NCI-H1048 (cell line): ENCODE measurements around the gene NUDCD3.

ENCODE experiments used
- DNase-seq: peaks from one replicate; lab custom pipeline; 2025; lab: John Stamatoyannopoulos, UW

The NUDCD3 gene

DNA sequence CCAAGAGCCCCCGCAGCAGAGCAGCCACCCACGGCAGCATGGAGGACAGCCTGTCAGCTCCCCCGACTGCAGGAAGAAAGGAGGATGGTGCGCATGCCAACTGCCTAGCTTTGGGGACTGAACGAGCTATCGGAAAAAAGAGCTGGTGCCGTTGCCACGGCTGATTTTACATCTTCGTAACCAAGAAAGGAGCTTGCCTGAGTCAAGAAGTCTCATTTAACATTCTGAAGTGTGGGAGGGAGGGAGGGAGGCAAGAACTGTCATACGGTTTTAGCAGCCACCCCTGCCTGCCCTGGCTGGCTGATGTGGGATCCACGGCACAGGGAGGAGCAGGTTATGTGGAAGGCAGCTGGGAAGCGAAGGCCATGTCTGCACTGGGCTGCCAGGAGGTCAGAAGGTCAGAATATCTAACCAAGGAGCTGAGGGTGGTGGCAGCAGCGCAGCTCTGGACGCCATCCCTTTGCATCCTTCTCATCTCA, 90.4 kb downstream of the NUDCD3 start:
- DNase-seq = no peak

DNA sequence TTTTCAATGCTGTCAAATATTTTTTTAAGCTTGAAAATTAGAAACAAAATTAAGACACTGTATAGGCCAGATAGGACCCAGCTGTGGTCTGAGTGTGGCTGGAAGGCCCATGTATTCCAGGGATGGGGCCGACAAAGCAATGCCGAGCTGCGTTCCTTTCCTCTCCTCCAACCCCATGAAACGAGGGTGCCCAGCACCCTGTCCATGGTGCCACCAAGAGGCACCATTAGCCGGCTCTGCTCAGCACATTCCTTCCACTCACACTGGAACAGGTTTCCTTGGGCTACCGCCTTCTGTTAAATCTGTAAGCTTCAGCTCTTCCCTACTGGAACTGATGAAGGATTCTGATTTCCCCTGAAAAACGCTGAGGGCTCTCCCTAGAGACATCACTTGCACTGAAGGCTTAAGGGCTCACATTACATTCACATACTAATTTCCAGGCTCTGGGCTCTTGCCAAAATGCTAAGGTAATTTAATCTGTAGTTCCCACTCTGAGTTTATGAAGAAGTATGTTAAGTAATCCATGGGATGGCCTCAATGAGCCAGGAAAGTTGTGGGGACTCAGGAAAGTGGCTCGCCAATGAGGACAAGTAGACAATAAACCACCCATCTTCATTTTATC, 91.4 kb downstream of the NUDCD3 start:
- no peak for DNase-seq

DNA sequence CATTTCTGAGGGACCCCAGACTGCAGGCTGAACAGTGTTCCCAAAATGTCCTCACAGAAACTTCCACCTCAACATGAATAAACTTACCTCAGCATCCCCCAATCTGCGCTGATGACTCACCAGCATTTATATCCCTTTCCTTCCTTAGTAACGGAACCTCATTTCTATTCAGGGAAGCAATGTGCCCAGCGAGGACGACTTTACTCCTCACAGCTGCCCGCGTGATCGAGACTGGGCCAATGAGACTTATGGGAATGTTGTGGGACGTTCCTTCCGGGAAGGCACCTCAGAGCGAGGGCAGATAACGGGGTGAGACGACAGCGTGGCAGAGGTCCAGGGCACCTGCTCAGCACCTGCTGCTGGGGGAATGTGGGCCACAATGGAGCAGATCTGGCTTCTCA, 91.9 kb downstream of the NUDCD3 start:
- no peak for DNase-seq

DNA sequence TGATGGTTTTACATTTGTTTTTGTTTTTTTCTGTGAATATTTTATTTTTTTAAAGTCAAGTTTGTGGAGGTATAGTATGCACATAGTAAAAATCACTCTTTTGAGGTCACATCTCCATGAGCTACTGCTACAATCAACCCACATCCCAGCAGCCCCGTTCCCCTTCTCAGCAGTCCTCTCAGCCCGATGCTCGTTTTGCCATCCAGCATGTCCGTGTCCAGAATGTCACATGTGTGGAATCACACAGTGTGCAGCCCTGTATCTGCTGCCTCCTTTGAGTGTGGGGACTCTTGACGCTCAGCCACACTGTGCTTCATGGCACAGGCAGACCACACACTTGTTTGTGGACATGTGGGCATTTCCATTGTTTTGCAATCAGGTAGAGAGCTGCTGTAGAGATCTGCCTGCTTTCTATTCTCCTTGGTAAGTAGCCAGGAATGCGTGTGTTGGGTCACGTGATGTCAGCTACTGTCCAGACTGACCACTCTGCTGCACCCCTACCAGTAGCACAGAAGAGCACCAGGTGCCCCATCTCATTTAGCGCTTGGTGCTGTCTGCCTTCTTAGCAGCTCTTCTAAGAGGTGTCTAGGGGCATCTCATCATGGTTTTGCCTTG, 93.4 kb downstream of the NUDCD3 start:
- DNase-seq = no peak

DNA sequence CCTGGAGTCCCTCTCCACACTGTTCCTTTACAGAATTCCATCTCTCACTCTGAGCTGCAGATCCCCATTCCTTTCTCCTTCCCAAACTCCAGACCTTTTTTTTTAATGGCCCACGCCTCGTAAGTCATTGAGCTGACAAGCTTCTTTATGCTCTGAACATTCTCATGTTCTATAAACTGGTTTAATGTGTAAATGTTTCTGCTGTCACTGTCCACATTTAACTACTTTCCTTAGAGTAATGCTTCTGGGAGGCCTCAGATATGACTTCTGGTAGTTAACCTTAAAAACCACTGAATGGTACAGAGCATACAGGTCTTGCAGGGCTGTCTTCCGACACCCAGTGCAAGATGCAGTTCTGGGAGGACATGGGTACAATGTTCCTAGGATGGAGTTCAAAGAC, 94.0 kb downstream of the NUDCD3 start:
- no peak for DNase-seq

DNA sequence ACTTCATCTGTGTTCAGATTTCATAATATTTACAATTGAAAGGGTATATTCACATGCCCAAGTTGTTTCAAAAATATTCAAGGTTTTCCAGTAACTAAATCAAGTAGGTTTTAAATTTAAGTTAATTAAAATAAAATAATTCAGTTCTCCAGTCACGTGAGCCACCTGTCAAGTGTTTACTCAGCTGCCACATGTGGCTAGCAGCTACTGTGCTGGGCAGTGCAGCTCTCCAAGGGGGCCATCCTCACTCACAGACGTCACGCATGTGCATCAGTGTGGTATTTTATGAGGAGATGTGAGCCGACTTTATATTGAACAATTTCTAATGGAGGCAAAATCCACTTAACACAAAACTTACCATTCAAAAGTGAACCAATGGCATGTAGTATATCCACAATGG, 95.4 kb downstream of the NUDCD3 start:
- DNase-seq = no peak

DNA sequence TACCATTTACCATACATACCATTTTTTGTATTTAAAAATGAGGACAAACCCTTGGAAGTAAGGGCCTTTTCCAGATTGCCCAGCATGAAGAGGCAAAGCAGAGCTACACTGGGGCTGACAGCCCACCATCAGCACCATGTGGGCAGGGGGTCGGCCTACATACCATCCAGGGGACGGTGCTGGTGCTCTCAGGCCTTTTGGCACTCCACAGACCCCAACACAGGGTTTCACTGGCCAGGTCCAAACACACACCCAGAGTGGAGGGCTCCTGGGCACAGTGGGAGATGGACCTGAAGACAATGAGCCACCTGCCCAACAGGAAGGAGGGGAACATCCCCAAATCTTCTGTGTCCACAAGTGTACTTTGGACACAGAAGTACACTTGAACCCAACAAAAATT, 95.8 kb downstream of the NUDCD3 start:
- no peak for DNase-seq

DNA sequence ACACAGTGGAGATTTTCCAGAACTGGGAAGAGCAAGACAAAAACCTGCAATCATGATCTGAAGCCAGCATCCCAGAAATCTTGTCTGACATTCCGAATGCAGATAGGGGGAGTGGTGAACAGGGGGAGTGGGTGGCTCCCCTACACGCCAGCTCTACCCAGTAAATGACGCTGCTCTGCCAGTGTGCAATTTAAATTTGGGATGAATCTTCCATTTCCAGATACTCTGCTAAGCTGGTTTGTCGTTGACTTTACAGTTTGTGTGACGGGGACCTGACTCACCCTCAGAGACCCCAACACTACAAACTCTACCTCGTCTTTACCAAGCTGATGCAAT, 96.4 kb downstream of the NUDCD3 start:
- DNase-seq = no peak

DNA sequence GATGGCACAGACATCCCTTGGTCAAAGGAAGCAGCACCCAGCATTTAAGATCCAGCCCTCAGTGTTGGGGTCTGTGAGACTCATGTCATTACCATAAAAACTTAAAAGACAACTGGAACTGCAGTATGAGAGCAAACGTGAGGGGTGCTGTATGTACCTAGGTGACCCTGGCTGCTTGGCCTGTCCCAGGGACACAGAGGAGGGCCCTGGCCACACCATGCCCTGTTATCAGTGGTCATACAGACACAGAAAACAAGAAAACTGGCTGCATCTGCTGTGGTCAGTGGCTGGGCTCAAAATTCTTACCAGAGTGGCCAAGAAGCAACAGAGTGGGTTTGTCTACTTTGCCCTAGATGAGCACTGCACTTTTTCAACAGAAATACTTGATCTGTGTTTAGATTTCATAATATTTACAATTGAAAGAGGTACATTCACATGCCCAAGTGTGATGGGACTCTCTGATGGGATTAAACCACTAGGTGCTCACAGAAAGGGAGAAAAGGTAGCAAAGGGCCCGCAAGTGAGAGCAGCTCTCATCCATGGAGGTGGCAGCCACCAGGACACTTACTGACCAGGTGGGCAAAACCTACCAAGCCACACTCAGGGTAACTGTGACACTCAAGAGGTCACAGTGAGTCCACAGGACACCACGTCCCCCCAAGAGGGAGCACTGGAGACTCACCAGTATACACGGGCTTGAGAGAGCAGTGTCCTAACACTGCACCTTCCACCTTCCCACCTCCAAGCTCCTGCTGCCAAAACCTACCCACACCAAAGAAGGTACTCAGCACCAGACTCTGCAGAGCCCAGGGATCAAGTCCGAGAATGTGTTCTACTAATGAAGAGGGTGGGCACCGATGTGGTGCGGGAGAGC, 97.0 kb downstream of the NUDCD3 start:
- DNase-seq = no peak

DNA sequence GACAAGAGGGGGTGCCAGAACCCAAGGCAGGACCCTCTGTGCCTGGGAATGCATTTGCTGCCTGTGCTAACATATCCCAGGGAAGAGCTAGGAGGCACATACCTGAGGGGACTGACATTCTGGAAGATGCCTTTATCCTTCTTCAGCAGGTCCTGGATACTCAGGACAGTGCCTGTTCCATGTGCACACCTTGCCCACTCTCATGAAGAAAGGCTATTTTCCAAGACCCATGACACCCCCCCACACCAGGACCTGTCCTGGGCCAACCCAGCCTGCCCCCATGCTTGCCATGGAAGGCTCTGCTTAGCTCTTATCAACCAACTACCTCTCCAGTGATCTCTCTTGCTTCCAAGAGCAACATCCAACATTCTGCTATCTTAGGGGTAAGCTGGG, 97.8 kb downstream of the NUDCD3 start:
- no peak for DNase-seq

DNA sequence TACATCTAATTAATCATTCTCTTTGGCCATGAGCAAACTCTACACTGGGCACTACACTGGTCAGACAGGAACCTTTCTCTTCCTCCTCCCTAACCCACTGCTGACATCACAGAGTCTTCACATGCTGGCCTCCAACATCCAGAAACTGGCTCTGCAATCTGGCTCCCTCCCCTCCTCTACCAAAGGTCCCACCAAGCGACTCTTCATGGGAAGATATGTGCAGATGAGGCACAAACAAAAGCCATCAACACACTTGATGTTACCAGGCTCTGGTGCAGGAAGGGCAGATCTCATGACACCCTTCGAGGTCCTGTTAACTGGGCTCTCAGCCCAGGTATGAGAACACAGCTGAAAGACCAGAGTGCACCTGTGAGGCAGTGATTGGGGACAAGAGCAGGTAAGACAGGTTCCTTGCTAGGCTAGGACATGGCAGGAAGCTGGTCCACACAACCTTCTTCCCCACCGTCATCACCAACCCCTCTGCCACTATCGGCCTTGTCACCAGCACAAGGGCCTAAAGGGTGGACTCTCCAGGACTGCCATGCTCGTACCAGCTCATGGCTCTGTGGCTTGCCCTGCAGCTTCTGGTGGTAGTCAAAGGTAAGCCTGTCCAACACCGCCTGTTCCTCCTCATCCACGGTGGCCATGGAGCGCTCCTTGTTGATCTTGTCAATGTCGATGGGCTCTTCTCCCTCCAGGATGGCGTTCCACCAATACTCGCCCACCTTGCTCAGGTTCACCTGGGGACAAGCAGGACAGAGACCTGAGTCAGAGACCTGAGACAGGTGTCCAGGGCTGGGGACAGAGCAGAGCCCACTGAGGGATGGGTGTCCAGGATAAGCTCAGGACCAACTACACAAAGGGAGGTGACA, 98.5 kb downstream of the NUDCD3 start:
- DNase-seq = no peak

DNA sequence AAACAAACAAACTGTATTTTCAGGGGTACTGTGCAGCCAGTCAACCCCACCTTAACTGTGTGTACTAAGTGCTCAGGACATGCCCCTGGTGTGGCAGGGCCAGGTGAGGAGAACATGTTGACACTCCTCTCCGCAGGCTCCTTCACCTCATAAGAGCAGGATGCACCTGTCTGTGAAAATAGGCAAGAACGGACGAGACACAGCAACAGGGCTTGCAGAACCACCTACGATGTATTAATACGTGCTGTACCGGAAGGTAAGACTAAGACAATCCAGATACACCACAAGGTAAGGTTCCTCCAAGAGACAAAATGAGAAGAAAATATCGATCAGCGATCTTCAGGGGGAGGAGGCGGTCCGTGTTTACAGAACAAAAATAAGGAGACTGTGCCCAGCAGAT, 99.3 kb downstream of the NUDCD3 start:
- DNase-seq = no peak

DNA sequence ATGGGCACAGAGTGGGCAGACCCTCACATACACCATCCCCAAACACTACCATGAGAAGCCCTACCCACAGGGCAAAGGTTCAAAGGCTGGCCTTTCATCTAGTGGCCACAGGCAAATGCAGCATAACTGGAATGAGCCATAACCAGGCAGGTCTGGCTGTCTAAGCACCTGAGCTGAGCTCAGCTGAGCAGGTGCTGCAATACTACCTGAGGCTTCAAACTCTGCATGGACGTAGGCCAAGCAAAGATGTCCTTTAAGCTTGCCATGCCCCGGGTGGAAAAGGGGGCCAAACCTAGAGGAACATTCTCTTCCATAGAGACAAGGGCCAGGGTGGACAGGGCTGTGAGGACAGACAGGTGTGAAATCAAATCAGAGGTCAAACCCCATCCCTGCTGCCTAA, 99.8 kb downstream of the NUDCD3 start:
- DNase-seq = no peak

DNA sequence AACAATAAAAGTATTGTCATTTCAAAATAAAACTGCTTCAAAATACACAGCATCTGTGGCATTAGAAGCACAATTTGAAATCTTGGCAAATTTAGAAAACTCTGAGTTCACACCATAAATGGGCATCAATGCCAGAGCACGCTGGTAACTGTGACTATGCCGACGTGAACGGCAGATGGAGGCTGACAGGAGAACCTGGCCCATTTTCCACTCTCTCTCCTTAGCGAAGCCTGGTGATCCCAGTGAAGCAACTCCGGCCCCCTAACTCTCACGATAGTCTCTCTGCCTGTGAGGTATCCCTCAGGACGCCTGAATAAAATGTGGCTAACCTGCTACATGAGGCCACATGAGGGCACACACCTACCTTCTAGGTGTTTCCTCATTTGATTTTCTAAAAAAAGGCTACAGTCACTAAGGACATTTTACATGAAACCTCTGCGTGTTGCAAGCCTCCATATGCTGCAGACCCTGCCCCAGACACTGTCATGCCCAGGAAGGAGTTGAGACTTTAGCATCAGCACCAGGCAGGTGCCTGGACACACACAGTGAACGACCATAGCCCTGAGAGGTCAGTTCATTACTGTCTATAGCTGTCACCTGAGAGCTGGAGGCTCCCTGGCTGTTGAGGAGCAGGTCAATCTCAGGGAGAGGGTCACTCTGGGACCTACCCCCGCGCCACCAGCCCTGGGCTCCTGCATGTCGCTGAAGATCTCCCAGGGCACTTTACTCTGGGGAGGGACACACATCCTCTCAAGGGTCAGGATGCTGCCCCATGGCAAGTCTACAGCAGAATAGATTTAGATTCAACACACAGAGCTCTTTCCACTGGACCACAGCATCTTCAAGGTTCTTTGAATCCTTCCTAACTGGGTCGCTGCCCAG, 102.1 kb downstream of the NUDCD3 start:
- DNase-seq = no peak

DNA sequence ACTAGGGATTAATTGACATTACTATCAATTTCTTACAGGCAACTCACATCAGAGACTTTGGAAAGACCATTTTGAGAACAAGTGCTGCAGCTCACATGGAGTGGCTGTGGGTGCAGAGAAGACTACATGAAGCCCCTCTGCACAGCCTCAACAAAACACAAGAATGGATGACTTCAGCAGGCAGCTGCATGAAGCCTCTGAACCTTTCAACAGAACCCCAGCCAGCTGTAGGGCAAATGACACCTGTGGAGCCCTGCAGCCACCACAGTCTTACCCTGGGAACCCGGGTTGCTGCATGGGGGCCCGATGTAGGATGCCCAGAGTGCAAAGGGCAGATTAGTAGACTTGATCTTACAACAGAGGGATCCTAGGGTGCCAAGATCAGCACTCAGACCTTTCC, 103.1 kb downstream of the NUDCD3 start:
- no peak for DNase-seq

DNA sequence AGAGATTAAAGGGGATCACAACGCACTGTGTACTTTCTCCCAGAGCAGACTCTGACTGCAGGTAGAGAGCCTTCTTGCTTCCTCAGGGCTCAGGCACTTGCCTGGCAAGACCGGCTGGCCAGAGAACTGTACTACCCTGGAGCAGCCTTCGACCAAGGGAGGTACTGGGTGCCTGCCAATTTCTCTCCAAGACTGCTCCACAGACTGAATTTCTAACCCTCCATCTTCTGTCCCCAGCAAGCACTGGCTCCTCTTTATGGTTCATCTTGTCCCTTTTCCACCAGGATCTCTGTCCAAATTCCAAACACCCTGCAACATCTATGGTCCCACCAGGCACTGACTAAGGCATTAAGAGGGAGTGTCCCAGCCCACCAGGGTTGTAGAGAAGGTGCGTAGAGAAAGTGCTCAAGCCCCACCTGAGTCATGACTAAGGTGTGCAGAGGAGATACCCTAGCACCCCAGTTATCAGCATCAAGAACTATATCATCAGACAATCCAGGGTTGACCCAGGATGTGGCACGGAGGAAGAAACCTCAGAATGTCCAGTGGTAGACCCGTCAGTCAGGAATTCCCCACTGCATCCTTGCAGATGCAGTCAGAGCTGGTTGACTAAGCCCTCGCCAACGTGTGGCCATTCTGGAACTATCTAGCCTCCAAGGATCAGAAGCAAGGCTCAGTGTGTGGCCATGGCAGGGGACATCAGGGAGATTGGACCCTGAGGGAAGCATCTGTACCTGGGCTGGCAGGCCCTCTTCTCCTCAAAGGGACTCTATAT, 104.1 kb downstream of the NUDCD3 start:
- no peak for DNase-seq

DNA sequence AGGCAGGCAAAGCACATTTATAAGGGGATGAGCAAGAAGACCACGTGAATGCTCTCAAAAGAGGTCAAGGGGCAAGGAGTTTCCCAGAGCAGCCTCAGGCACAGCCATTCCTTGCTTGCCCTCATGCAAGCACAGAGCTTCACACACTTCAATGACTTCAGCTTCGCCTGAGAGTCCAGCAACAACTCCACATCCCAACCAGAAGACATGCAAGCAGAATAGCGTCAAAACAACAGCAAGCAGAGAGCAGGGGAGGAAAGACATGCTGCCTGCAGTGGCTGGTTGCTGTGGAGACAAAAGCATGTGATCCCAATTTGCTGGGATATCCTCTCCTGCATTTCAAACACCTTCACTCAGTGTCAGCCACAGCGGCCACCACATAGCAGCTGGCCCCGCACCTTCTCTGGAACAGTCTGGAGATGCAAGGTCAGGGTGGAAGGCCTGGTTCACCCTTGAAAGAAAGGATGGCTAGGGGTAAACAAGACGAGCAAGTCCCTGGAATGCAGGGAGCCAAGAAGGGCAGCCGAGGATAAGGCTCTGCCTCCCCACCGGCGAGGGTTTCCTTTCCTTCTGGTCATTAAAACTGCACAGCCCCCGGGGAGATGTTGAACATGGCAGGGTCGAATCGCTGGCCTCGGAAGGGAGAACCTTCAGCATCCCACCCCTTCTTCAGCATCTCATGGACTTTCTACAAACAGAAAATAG, 104.9 kb downstream of the NUDCD3 start:
- DNase-seq = no peak

DNA sequence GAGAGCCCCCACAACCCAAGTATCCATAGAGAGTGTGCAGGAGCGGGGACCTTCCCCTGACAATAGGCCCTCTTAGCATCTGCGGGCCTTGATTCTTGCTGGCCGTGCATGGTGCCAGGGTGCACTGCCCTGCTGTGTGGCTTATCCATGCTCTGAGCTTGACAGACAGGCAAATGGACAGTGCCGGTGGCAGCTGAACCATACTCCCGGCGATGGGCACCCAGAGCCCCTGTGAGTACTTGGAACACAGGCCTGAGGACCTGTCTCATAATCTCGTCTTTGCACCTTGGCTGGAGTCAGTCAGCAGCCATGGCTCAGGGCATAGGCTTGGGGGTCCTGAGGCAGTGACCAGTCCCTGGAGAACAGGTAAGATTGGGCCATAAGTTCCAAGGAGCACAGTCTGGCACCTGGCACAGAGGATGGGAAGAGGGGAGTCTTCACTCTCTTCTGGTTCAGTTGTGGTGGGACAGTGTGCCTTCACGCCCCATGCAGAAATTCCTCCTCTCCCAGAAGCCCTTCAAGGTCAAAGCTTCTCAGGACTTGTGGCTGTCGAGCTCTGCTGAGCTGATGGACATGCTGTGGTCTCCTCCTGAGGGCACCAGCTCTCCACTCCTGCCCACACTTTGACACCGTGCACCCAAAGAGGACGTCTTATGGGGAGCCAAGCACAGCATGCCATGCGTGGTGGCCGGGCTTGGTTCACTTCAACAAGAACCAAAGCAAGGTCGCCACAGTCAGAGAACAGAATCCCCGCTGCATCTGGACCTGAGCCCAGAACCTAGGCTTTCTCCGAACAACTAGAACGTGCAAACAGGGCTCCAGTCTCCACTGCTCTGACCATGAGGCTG, 105.6 kb downstream of the NUDCD3 start:
- DNase-seq = no peak

DNA sequence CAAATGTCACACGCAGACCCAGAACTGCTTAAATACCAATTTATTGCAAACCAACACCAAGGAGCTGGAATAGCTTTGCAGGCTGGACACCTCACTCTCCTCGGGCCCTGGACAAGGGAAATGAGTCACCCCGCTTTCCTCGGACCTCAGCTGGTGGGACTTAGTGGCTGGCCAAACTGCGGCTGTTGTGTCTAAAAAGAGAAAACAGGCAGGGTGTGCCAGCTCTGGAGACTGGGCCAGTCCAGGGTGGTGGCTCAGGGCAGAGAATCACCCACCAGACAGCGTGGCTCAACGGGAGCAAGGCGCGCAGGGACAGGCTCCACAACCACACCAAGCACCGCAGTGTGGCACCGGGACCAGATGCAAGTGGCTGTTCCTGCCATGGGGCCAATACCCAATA, 106.9 kb downstream of the NUDCD3 start:
- no peak for DNase-seq
